Hematopoietic multipotent progenitor cell treated with erythropoietin and hydrocortisone succinate and interleukin-3 and kit ligand, for 6 days (in vitro differentiated cells): Measurements from ENCODE around the gene SOCS4.
"Not testable (repeated sequence)": the region's sequence is repeated elsewhere in the genome, so short reads cannot be mapped to it uniquely, and the experiment has no call there.

ENCODE experiments used
- DNase-seq: peaks from one replicate; pipeline ENCODE4 v3.0.0-alpha.2; 2015

The SOCS4 gene

GRCh38 chr14:55052269-55052930, 25.4 kb downstream of the SOCS4 start:
- no peak for DNase-seq

- no peak for DNase-seq
Observed at GRCh38 chr14:55053018-55053417, 26.0 kb downstream of the SOCS4 start.

- no peak for DNase-seq
Observed at GRCh38 chr14:55053500-55053899, 26.5 kb downstream of the SOCS4 start.

- DNase-seq = no peak
Observed at GRCh38 chr14:55054098-55054497, 27.1 kb downstream of the SOCS4 start.

GRCh38 chr14:55057919-55058318, 30.9 kb downstream of the SOCS4 start:
- no peak for DNase-seq

GRCh38 chr14:55059333-55059732, 32.3 kb downstream of the SOCS4 start:
- no peak for DNase-seq

GRCh38 chr14:55062517-55063351, 35.7 kb downstream of the SOCS4 start:
- no peak for DNase-seq

GRCh38 chr14:55064896-55065295, 37.9 kb downstream of the SOCS4 start:
- not testable (repeated sequence) for DNase-seq

- no peak for DNase-seq
Observed at GRCh38 chr14:55065411-55065810, 38.4 kb downstream of the SOCS4 start.

- no peak for DNase-seq
Observed at GRCh38 chr14:55066223-55066622, 39.2 kb downstream of the SOCS4 start.

GRCh38 chr14:55070981-55071411, 44.0 kb downstream of the SOCS4 start:
- no peak for DNase-seq

- DNase-seq = peak; percentile 19
Observed at GRCh38 chr14:55071870-55072640, 45.0 kb downstream of the SOCS4 start.

- peak; percentile 79 for DNase-seq
Observed at GRCh38 chr14:55073856-55074255, 46.8 kb downstream of the SOCS4 start.

- no peak for DNase-seq
Observed at GRCh38 chr14:55074662-55075061, 47.6 kb downstream of the SOCS4 start.

GRCh38 chr14:55075628-55076175, 48.7 kb downstream of the SOCS4 start:
- no peak for DNase-seq

- no peak for DNase-seq
Observed at GRCh38 chr14:55077170-55078151, 50.4 kb downstream of the SOCS4 start.

- not testable (repeated sequence) for DNase-seq
Observed at GRCh38 chr14:55079961-55080360, 52.9 kb downstream of the SOCS4 start.

GRCh38 chr14:55084401-55085059, 57.5 kb downstream of the SOCS4 start:
- no peak for DNase-seq

- DNase-seq = no peak
Observed at GRCh38 chr14:55085060-55085660, 58.1 kb downstream of the SOCS4 start.

GRCh38 chr14:55086938-55087337, 59.9 kb downstream of the SOCS4 start:
- DNase-seq = no peak

GRCh38 chr14:55088356-55088755, 61.3 kb downstream of the SOCS4 start:
- no peak for DNase-seq
